ENCODE results near the gene AKAP13. TPM values are rescaled to one million over a fixed set of nuclear protein-coding genes. Genes with fewer than 3 reads are reported as not detected.

AKAP13 gene
- polyA plus RNA-seq, 1 experiment = 13.6 TPM

DNA sequence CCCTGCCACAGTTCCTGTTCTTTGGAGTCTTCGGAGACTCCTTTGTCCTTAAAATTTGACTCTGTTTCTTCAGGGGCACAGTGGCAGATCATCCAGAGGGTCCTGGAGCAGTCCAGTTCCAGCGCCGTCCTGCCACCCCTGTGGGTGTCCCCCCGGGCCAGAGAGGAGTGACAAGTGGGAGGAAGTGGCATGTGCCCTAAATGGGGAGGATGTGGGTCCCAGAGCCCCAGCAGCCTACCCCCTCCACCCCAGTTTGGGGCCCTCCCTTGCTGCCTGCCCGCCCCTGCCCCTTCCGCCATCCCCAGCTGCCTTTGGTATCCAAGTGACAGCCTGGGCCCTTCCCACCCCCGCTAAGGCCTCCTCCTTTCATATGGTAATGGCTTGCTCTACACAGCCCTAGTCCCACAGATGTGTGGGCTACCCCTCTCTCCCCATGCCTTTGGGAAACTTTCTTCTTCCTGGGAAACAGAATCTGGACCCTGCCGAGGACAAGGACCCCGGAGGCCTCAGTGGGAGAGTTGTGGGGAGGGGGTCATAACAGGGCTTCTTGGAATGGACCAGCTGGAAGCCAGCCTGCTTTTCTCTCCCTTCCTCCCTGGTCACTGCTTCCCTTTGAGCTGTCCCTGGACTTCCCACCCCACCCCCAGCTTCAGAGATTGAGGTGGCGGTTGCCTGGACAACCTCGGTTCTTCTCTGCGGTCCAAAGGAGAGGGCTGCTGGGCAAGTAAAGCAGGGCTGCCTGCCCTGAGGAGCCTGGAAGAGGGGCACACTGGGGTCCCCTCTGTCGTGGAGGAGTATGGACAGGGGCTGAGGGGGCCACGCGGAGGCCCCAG is 371.1 kb downstream of the AKAP13 start:
- no peak for DNase-seq (ENCODE audit: low read depth)
- no peak overlapping the region for H3K4me3 ChIP-seq (ENCODE audit: low read depth, low read length)
- TF ChIP-seq CTCF (IDR thresholded peaks at IDR 0.05; ENCODE audit: insufficient read depth, low read depth, low read length) = no peak
- peaks cover 8% of the 10 kb centered on the region for H3K36me3 ChIP-seq (ENCODE audit: control insufficient read depth, insufficient read depth, low read length)
- POLR2A ChIA-PET = no interaction called here
- H3K27me3 ChIP-seq (ENCODE audit: control insufficient read depth, insufficient read depth, low read length) = no peaks in the 10 kb centered on the region
- CTCF ChIA-PET = interaction anchor here (1.0 to 2.1 kb wide), 2 partner anchors 12 to 89 kb away, joined by 3 to 5 read pairs; no protein-coding TSS in a partner anchor

DNA sequence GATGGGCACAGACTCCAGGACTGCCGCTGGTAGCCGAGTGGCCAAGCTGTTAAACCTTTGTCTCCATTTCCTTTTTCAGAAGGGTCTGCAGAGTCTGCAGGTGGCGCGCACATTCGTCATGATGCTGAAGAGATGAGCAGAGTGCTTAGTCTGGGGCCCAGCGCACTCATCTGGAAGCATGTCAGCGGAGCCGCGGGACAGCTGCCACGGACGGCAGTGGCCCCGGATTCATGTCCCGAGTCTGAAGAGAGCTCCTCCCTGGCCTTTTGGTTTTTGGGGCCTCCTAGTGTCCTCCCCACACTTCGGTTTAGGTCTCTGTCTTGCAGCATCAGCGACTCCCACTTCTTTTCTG is 371.7 kb downstream of the AKAP13 start:
- ChIA-PET POLR2A (no interaction called here), CTCF (interaction anchor here (2.1 kb wide), 1 partner anchor 12 kb away, joined by 5 read pairs; no protein-coding TSS in a partner anchor)
- no peak for TF ChIP-seq CTCF (IDR thresholded peaks at IDR 0.05; ENCODE audit: insufficient read depth, low read depth, low read length)

DNA sequence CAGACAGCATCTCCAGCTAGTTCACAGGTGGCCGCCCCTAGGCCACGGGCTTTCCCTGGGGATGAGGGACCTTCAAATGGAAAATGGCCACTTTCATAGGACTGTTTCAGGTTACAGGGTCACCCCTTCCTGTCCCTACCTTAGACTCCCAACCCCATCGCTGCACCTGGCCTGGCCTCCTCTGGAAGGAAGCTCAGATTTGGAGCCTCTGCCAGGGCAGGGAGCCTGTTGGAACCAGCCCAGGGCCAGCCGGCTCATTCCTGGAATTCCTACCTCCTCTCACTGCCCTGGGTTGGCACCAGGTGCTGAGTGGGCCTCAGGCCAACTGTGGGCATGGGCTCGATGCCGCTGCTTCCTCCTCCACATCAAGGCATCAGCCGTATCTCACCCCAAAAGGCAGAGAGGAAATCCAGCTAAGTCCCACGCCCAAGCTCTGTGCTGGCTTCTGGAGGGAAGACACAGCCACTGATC is 372.1 kb downstream of the AKAP13 start:
- DNase-seq (ENCODE audit: low read depth) = no peak
- CTCF ChIA-PET = interaction anchor here (2.1 kb wide), 1 partner anchor 11 kb away, joined by 5 read pairs; no protein-coding TSS in a partner anchor

More for the DNA sequence above, 371.7 kb downstream of the AKAP13 start:
- DNase-seq (ENCODE audit: low read depth) = no peak
- peaks cover 5% of the 10 kb centered on the region for H3K36me3 ChIP-seq (ENCODE audit: control insufficient read depth, insufficient read depth, low read length)
- no peak overlapping the region for H3K4me3 ChIP-seq (ENCODE audit: low read depth, low read length)
- no peaks in the 10 kb centered on the region for H3K27me3 ChIP-seq (ENCODE audit: control insufficient read depth, insufficient read depth, low read length)

DNA sequence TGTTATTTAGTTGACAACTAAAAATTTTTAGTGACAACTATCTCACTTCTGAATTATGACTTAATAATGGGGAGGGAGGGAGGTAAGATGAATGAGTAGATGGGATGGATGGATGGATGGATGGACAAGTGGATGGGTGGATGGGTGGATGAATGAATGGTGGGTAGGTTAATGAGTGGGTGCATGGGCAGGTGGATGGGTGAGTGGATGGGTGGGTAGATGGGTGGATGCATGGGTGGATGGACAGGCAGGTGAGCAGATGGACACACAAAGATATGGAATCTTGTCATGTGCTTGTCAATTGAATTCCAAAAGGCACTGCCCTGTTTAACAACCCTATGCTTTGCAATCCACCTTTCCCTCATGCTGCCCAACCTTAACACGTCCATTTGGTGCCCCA is 372.9 kb downstream of the AKAP13 start:
- no peak for DNase-seq (ENCODE audit: low read depth)
- H3K36me3 ChIP-seq (ENCODE audit: control insufficient read depth, insufficient read depth, low read length) = peaks cover 4% of the 10 kb centered on the region; the same call in 1 of the 2 replicates
- ChIA-PET CTCF (no interaction called here), POLR2A (no interaction called here)
- no peak overlapping the region for H3K4me3 ChIP-seq (ENCODE audit: low read depth, low read length)
- no peaks in the 10 kb centered on the region for H3K27me3 ChIP-seq (ENCODE audit: control insufficient read depth, insufficient read depth, low read length)
- TF ChIP-seq CTCF (IDR thresholded peaks at IDR 0.05; ENCODE audit: insufficient read depth, low read depth, low read length) = no peak

More for the DNA sequence above, 372.1 kb downstream of the AKAP13 start:
- H3K27me3 ChIP-seq (ENCODE audit: control insufficient read depth, insufficient read depth, low read length) = no peaks in the 10 kb centered on the region
- peaks cover 5% of the 10 kb centered on the region for H3K36me3 ChIP-seq (ENCODE audit: control insufficient read depth, insufficient read depth, low read length)
- TF ChIP-seq CTCF (IDR thresholded peaks at IDR 0.05; ENCODE audit: insufficient read depth, low read depth, low read length) = no peak
- POLR2A ChIA-PET = no interaction called here
- H3K4me3 ChIP-seq (ENCODE audit: low read depth, low read length) = no peak overlapping the region

GRCh38 chr15:85753791-85754452 is 373.5 kb downstream of the AKAP13 start:
- no peak for TF ChIP-seq CTCF (IDR thresholded peaks at IDR 0.05; ENCODE audit: insufficient read depth, low read depth, low read length)
- ChIA-PET POLR2A (no interaction called here), CTCF (interaction anchor here (1.1 kb wide), 1 partner anchor 51 kb away, joined by 3 read pairs; no protein-coding TSS in a partner anchor)
- Histone ChIP-seq H3K27me3 (ENCODE audit: control insufficient read depth, insufficient read depth, low read length) (no peaks in the 10 kb centered on the region), H3K36me3 (ENCODE audit: control insufficient read depth, insufficient read depth, low read length) (no peaks in the 10 kb centered on the region), H3K4me3 (ENCODE audit: low read depth, low read length) (no peak overlapping the region)
- no peak for DNase-seq (ENCODE audit: low read depth)

Data from BJ (cell line).